HepG2 (cell line): Measurements from ENCODE around the gene HPS6. TPM values are rescaled to one million over a fixed set of nuclear protein-coding genes. Genes with fewer than 3 reads are reported as not detected.

Source experiments
- ATAC-seq: fragments of 200-7000 bp; cut with Tn5 transposase; 3 replicates; pipeline ENCODE4 v1.9.1; 2020; ENCODE audit warnings: mild to moderate bottlenecking, moderate library complexity
- BruUV-seq: library from RNA; stranded (reverse); fragments of 400-500 nt; replicated peaks from 2 replicates; lab custom pipeline; 2021; lab: Mats Ljungman, UMichigan
- CTCF ChIA-PET: fragments of 300-600 bp; formaldehyde crosslinking; extraction: SDS; loops from one replicate; lab custom pipeline; 2021; ENCODE audit warnings: low total read pairs, inconsistent platforms, low intra/inter-chr PET ratio; lab: Yijun Ruan, JAX
- POLR2A ChIA-PET: fragments of 350-600 bp; sonication (Branson Sonifier 250); formaldehyde crosslinking; loops from one replicate; lab custom pipeline; 2020; ENCODE audit warnings: antibody characterized with exemption, inconsistent platforms; lab: Yijun Ruan, JAX
- DNase-seq: peaks from one replicate; pipeline ENCODE4 v3.0.0-alpha.2; 2015; ENCODE audit warnings: low spot score
- FAIRE-seq: peaks from 3 replicates; lab custom pipeline; 2011; peaks lifted over from hg19 to GRCh38; lab: Jason Lieb, UNC
- H2AFZ ChIP-seq: one replicate; pipeline ENCODE4 v1.6.1; 2011; ENCODE audit warnings: low read length, inconsistent platforms
- H3K27ac ChIP-seq: fragments of 300-600 bp; 3 replicates; pipeline ENCODE4 v1.8.0; 2011; ENCODE audit warnings: mixed run types, mild to moderate bottlenecking, mixed read lengths, low read length, inconsistent platforms; ENCODE audit not compliant: insufficient read depth; ENCODE audit errors: extremely low read length
- H3K27me3 ChIP-seq, 2 experiments: fragments of 200-600 bp in 1 of 2; 2 replicates in 1 of 2; 3 replicates in 1 of 2; pipeline versions ENCODE4 v1.6.0 to v1.8.0; 2011; ENCODE audit warnings: low read length in 2 of 2, mild to moderate bottlenecking in 2 of 2, moderate library complexity in 2 of 2, inconsistent platforms in 1 of 2; ENCODE audit not compliant: insufficient read depth in 2 of 2, control insufficient read depth in 1 of 2
- H3K36me3 ChIP-seq, 2 experiments: fragments of 200-600 bp in 1 of 2; replicated peaks in 1 of 2; 2 replicates in 1 of 2; 3 replicates in 1 of 2; pipeline versions ENCODE4 v1.5.1 to v1.8.0; 2011; ENCODE audit warnings: low read length in 2 of 2, inconsistent platforms in 1 of 2; ENCODE audit not compliant: insufficient read depth in 2 of 2, control insufficient read depth in 1 of 2
- H3K4me1 ChIP-seq: 2 replicates; pipeline ENCODE4 v1.5.1; 2012; ENCODE audit warnings: low read length, inconsistent platforms; ENCODE audit not compliant: insufficient read depth
- H3K4me2 ChIP-seq: 2 replicates; pipeline ENCODE4 v1.6.0; 2011; ENCODE audit warnings: low read depth, low read length, inconsistent platforms
- H3K4me3 ChIP-seq, 3 experiments: fragments of 200-600 bp in 1 of 3; sonication (generic), shearing (Covaris generic) in 1 of 3; replicated peaks in 1 of 3; 2 replicates each; pipeline ENCODE4 v1.5.1; 2011 to 2016; ENCODE audit warnings: low read length in 3 of 3, inconsistent platforms in 2 of 3, low read depth in 2 of 3, mild to moderate bottlenecking in 2 of 3, control low read depth in 1 of 3, mixed read lengths in 1 of 3; ENCODE audit not compliant: insufficient read depth in 1 of 3
- H3K79me2 ChIP-seq: one replicate; pipeline ENCODE4 v1.6.1; 2011; ENCODE audit warnings: low read length, inconsistent platforms; ENCODE audit not compliant: insufficient read depth
- H3K9ac ChIP-seq: 2 replicates; pipeline ENCODE4 v1.6.0; 2011; ENCODE audit warnings: mild to moderate bottlenecking, low read depth, low read length, inconsistent platforms; ENCODE audit not compliant: insufficient read depth
- H3K9me3 ChIP-seq: 2 replicates; pipeline ENCODE4 v1.5.1; 2012; ENCODE audit warnings: mild to moderate bottlenecking, low read length
- H4K20me1 ChIP-seq: 2 replicates; pipeline ENCODE4 v1.6.0; 2011; ENCODE audit warnings: inconsistent platforms, mild to moderate bottlenecking, low read length, moderate library complexity; ENCODE audit not compliant: insufficient read depth
- ATF7-NPFF ChIP-seq: sonication (generic); formaldehyde crosslinking; IDR thresholded peaks from 2 replicates; pipeline ENCODE4 v1.8.1; 2023; ENCODE audit warnings: mild to moderate bottlenecking, low read depth, missing genetic modification reagents, moderate library complexity
- GLMP ChIP-seq: sonication (generic); formaldehyde crosslinking; IDR thresholded peaks from 2 replicates; pipeline ENCODE4 v1.9.0; 2021; ENCODE audit warnings: missing genetic modification reagents, mild to moderate bottlenecking, borderline replicate concordance
- MTERF4 ChIP-seq: sonication (generic); formaldehyde crosslinking; IDR thresholded peaks from 2 replicates; pipeline ENCODE4 v1.8.0; 2023; ENCODE audit warnings: mild to moderate bottlenecking, missing genetic modification reagents
- RAD21 ChIP-seq: fragments of 450-650 bp; formaldehyde crosslinking; IDR thresholded peaks from 2 replicates; pipeline ENCODE4 v1.5.0; 2020; ENCODE audit warnings: mild to moderate bottlenecking
- ZBTB14 ChIP-seq: sonication (generic); formaldehyde crosslinking; IDR thresholded peaks from 2 replicates; pipeline ENCODE4 v1.4.0; 2020; ENCODE audit warnings: missing genetic modification reagents
- ZFP36 ChIP-seq: fragments of 150-350 bp; IDR thresholded peaks from 2 replicates; pipeline ENCODE4 v1.6.1; 2018; ENCODE audit warnings: borderline replicate concordance, low read length, low read depth; ENCODE audit not compliant: partially characterized antibody
- ZNF101 ChIP-seq: sonication (generic); formaldehyde crosslinking; IDR thresholded peaks from 2 replicates; pipeline ENCODE4 v1.4.0; 2020; ENCODE audit warnings: mild to moderate bottlenecking, low read depth, missing genetic modification reagents, borderline replicate concordance
- ZNF3 ChIP-seq: IDR thresholded peaks from 2 replicates; pipeline ENCODE4 v1.7.0; 2017; ENCODE audit warnings: inconsistent platforms
- ZNF33A ChIP-seq: sonication (generic); formaldehyde crosslinking; IDR thresholded peaks from 2 replicates; pipeline ENCODE4 v1.5.1; 2020; ENCODE audit warnings: missing genetic modification reagents, mild to moderate bottlenecking, moderate library complexity, borderline replicate concordance
- ZNF382 ChIP-seq: sonication (generic); formaldehyde crosslinking; IDR thresholded peaks from 2 replicates; pipeline ENCODE4 v1.5.0; 2020; ENCODE audit warnings: missing genetic modification reagents, mild to moderate bottlenecking, borderline replicate concordance
- ZNF446 ChIP-seq: sonication (generic); formaldehyde crosslinking; IDR thresholded peaks from 2 replicates; pipeline ENCODE4 v1.5.0; 2020; ENCODE audit warnings: mild to moderate bottlenecking, missing genetic modification reagents
- ZNF646 ChIP-seq: sonication (generic); formaldehyde crosslinking; IDR thresholded peaks from 2 replicates; pipeline ENCODE4 v1.9.0; 2021; ENCODE audit warnings: mild to moderate bottlenecking, missing genetic modification reagents
- ZNF878 ChIP-seq: sonication (generic); formaldehyde crosslinking; IDR thresholded peaks from 2 replicates; pipeline ENCODE4 v1.8.1; 2023; ENCODE audit warnings: mild to moderate bottlenecking, missing genetic modification reagents, moderate library complexity
- ZSCAN21 ChIP-seq: sonication (generic); formaldehyde crosslinking; IDR thresholded peaks from 2 replicates; pipeline ENCODE4 v1.8.0; 2022; ENCODE audit warnings: mild to moderate bottlenecking, missing genetic modification reagents, moderate library complexity, borderline replicate concordance
- WGBS: methylation state at CpG from one replicate; pipeline ENCODE4 v1.1.6; 2017; ENCODE audit warnings: low lambda C conversion rate; 5-methylcytosine and 5-hydroxymethylcytosine counted together
- in situ Hi-C: cut with HindIII; loops from 2 replicates; pipeline ENCODE4 v1.10.0; 2017; ENCODE audit warnings: low pct_unique_long_range_greater_than_20kb; ENCODE audit not compliant: extremely low pct_ligation_motif_present
- intact Hi-C: fragments of 100-400 bp; cut with micrococcal nuclease; formaldehyde crosslinking; loops from one replicate; pipeline ENCODE4 v1.10.0; 2022; ENCODE audit not compliant: unreplicated experiment
- polyA plus RNA-seq, 8 experiments: library from polyadenylated mRNA; depleted of rRNA in 3 of 8; stranded (reverse) in 7 of 8; unstranded in 1 of 8; fragments of >200 nt; fragmentation: Illumina TruSeq in 4 of 8; extraction: Trizol in 4 of 8; gene quantifications; 2 replicates each; pipeline versions ENCODE4 v1.2.1 to v1.2.3, GENCODE V29; 2011 to 2016; ENCODE audit warnings: low read depth in 4 of 8, missing spikeins in 1 of 8, mixed read lengths in 1 of 8; ENCODE audit not compliant: insufficient read depth in 1 of 8
- total RNA-seq, 5 experiments: library from RNA; depleted of rRNA; stranded (reverse); fragments of >200 nt; fragmentation: Illumina TruSeq; extraction: Trizol; gene quantifications; 2 replicates each; pipeline ENCODE4 v1.2.3, GENCODE V29; 2016; ENCODE audit warnings: low read depth in 1 of 5

Gene HPS6
- total and polyA plus RNA-seq, 2 of the 13 experiments (the other 11 are each of a cell fraction or from before 2014, with no cell fraction given) = 2.9 to 14.9 TPM

- H3K36me3 ChIP-seq = peaks cover 2 to 35% of the 10 kb centered on the region in 2 experiments; a peak in 4 of 5 replicates
- no TSS peak for BruUV-seq
- no peak for DNase-seq
Observed at GRCh38 chr10:102020938-102021337, 44.2 kb upstream of the HPS6 start.

More at GRCh38 chr10:102020938-102021337, 44.2 kb upstream of the HPS6 start:
- ATAC-seq (no peak), FAIRE-seq (no peak)
- Histone ChIP-seq H3K4me2 (no peak overlapping the region), H3K79me2 (no peaks in the 10 kb centered on the region), H3K9ac (no peak overlapping the region), H3K27ac (no peak overlapping the region), H4K20me1 (no peaks in the 10 kb centered on the region), H3K4me3 (no peak overlapping the region), H3K9me3 (no peaks in the 10 kb centered on the region), H3K27me3 (no peaks in the 10 kb centered on the region), H2AFZ (no peak overlapping the region), H3K4me1 (no peaks in the 10 kb centered on the region)
- in situ Hi-C loops = no loop called here
- no peak for TF ChIP-seq GLMP (CRISPR knock-in tag)
- TF ChIP-seq ZSCAN21 (CRISPR knock-in tag) = no peak
- no peak for TF ChIP-seq MTERF4 (CRISPR knock-in tag)
- TF ChIP-seq ZNF646 (CRISPR knock-in tag) = no peak
- no peak for TF ChIP-seq ZNF446 (CRISPR knock-in tag)
- no peak for TF ChIP-seq ZNF878
- TF ChIP-seq ZNF3 = no peak
- no peak for TF ChIP-seq RAD21
- TF ChIP-seq ZNF382 (CRISPR knock-in tag) = no peak
- no peak for TF ChIP-seq ATF7-NPFF
- no peak for TF ChIP-seq ZNF33A
- TF ChIP-seq ZBTB14 (CRISPR knock-in tag) = no peak
- TF ChIP-seq ZNF101 (CRISPR knock-in tag) = no peak
- no peak for TF ChIP-seq ZFP36
- POLR2A ChIA-PET = no interaction called here
- CTCF ChIA-PET = no interaction called here
- 97% methylated on average over 2 of the region's 2 CpGs for WGBS
- intact Hi-C loops = no loop called here
